Measurements from ENCODE around the gene EHBP1L1.

EHBP1L1 gene

DNA sequence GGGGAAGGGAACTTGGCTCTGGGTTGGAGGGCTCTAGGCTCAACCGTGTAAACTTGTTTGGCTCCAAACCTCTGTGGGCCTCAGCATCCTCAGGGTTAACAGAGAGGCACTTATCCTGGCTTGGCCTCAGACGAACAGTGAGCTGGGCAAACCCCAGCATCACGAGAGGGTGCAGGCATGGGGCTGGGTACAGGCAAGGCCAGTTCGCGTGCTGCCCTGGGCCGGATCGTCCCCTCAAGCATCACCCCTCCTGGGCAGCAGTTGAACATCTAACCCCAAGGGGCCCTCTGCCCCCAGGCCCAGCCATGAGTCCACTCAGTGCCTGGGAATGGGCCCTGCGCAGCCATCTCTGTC, 1.9 kb downstream of the EHBP1L1 start:
- DNase-seq (ENCODE audit: low read depth) = no peak

DNA sequence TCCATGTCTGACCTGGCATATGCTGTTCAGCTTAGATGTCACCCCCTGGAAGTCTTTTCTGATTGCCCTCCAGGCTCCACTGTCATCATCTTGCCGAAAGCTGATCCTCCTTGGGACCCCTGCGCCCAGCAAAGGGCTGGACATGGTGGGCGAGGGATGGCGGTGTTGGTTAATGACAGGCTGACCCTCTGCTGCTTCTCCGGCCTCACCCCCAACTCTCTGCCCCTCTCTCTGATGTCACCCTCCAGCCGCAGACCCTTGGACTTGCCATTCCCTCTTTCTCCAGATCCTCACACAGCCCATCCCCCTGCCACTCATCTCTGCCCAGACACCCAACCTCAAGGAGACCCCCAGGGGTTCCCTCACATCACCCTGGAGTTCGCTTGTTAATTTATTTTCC, 2.3 kb downstream of the EHBP1L1 start:
- DNase-seq (ENCODE audit: low read depth) = no peak

DNA sequence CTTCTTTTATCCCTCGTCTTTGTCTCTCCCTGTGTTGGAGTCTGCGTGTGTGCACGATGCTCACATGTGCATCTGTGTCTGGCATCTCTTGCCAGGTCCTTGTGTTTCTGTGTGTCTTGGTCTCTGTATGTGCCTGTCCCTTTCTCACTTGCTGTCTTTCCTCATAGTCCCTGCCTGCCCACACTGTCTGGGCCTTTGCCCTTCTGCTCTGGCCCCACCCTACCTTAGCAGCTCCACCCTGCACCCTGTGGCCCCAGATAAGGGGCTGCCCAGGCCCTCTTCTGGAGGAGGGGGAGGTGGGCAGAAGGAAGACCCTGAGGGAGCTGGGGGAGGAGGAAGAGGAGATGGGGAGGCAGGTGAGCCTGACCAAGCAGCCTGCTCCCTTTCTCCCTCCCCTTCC, 2.8 kb downstream of the EHBP1L1 start:
- DNase-seq (ENCODE audit: low read depth) = no peak

DNA sequence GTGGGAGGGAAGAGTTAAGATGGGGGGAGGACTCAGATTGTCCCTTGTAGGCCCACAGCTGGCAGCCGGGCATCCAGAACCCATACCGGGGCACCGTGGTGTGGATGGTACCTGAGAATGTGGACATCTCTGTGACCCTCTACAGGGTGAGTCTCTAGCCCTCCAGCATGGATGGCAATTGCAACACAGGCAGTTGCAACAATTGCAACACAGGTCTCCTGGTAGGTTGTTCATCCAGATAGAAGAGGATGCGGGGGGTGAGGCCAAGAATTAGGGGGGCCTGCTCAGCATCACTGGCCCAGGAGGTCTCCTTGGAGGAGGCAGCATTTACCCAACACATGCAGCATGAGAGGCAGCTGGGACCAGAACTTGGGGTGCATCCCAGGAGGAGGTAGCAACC, 3.4 kb downstream of the EHBP1L1 start:
- DNase-seq (ENCODE audit: low read depth) = no peak

- DNase-seq (ENCODE audit: low read depth) = no peak
Measured at GRCh38 chr11:65580031-65580692, 4.3 kb downstream of the EHBP1L1 start.

GRCh38 chr11:65580756-65581155, 4.9 kb downstream of the EHBP1L1 start:
- no peak for DNase-seq (ENCODE audit: low read depth)

DNA sequence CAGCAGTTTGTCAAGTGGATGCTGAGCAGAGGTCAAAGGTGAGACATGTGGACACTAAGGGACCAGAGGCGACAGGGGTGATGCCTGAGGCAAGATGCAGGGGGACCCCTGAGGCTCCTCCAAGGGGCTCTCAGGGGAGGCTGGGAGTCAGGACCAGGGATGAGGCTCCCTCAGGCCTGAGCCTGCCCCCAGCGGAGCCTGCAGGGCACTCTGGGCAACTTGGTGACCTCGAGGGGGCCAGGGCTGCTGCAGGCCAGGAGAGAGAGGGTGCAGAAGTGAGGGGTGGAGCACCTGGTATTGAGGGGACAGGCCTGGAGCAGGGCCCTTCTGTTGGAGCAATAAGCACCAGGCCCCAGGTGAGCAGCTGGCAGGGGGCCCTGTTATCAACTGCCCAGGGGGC, 6.1 kb downstream of the EHBP1L1 start:
- no peak for DNase-seq (ENCODE audit: low read depth)

DNA sequence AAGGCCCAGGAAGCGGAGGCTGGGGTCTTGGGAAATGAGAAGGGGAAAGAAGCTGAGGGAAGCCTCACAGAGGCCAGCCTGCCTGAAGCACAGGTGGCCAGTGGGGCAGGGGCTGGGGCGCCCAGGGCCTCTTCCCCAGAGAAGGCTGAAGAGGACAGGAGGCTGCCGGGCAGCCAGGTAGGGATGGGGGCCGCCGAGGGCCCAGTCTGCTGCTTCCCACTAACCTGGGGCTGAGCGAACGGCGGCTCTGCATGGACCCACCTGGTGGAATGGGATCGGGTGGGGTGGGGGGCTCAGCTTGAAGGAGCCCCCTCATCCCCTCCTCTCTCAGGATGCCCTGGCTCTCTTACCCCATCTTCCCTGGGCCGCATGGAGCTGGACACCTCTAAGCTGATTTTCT, 7.7 kb downstream of the EHBP1L1 start:
- DNase-seq (ENCODE audit: low read depth) = no peak

- no peak for DNase-seq (ENCODE audit: low read depth)
Measured at GRCh38 chr11:65584106-65584505, 8.3 kb downstream of the EHBP1L1 start.

DNA sequence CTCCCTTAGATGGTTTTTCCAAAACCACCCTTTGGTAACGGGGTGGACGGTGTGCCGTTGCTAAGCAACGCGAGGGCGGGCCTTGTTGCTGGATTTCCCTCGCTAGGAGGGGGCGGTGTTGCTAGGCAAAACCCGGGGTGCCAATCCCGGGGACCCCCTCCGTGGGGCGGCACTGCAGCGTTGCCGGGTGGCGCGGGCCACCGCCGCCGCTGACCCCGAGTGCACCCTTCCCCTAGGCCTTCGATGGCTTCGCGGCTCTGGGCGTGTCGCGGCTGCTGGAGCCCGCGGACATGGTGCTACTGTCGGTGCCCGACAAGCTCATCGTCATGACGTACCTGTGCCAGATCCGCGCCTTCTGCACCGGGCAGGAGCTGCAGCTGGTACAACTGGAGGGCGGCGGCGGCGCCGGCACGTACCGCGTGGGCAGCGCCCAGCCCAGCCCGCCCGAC, 8.9 kb downstream of the EHBP1L1 start:
- no peak for DNase-seq (ENCODE audit: low read depth)

DNA sequence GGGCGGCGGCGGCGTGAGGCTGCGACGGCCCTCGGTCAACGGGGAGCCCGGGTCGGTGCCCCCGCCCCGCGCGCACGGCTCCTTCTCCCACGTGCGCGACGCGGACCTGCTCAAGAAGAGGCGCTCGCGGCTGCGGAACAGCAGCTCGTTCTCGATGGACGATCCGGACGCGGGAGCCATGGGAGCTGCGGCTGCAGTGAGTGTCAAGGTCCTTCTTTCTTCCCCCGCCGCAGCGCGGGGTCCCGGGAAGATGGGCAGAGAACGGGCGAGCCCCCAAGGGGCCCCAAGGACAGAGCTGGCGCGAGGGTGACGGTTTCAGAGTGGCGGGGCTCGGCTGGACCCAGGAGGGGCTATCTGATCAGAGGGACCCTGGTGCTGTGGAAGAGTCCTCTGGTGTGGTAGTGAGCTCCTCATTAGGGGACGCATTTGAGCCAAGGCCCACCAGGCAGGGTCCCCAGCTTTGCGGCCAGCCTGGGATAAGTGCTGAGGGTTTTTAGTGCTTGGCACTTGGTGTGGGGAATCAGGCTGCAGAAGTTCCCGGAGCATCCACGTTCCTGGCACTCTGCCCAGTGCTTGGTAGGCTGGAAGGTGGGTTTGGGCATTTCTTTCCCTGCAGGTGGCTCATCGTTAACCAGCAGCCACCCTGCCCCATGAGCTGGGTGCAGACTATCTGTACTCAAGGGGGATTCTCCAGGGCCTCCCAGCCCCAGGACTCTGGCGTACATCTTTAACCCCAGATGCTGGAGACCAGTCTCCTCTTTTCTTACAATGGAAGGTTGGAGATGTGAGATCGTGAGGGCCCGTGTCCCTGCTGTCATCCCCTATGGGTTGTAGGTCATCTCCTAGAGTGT, 9.8 kb downstream of the EHBP1L1 start:
- DNase-seq (ENCODE audit: low read depth) = no peak

- no peak for DNase-seq (ENCODE audit: low read depth)
Measured at GRCh38 chr11:65586247-65586630, 10.4 kb downstream of the EHBP1L1 start.

DNA sequence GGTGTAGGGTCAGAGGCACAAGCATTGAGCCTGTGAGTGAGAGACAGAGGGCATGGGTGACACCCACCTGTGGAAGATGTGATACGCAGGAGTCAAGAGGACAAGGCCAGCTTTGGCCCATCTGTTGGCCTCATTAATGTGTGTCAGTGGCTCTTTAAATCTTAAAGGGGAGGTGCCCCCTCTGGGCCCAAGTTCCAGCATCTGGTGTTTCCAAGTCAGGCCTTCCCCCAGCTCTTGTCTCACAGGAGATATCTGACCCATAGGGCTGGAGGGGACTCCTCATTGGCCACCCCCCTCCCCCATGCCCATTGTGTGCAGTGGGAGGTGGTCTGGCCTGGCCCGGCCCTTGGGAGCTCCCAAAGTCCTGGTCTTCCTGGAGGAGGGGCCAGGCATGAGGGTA, 10.8 kb downstream of the EHBP1L1 start:
- DNase-seq (ENCODE audit: low read depth) = no peak

DNA sequence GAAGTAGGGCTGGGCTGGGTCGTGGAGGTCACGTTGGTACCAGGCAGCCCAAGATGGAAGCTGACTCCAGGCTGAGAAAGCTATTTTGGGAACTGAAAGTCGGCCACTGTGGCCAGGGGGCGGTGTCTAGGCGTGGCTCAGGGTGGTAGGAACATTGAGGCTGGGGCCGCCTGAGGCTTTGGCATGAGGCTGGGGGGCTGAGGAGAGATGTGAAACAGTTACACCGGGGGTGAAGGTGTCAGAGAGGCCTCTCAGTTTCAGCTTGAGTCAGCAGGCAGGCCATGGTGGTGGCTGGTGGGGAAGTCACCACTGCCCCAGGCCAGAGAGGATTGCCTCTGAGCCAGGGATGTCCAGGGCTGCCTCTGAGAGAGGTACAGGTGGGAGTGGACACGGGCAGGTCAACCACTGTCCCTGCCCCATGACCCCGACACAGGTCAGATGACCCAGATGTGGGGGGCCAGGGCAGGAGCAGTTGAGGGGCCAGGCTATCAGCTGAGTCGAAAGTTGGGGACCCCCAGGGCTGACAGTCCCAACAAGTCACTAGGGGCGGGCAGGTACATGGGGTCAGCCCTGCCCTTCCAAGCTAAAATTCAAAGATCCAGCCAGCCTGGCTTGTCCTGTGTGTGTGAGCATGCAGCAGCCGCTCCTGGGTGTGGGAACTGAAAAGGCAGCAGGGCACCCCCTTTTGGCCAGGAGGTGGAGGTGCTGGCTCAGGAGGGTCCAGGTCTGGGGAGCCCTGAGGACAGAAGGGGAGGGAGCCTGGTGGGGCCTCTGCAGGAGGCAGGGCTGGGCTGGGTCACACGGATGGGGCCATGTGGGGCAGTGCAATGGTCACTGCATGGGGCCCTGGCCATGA, 12.6 kb downstream of the EHBP1L1 start:
- DNase-seq (ENCODE audit: low read depth) = no peak

DNA sequence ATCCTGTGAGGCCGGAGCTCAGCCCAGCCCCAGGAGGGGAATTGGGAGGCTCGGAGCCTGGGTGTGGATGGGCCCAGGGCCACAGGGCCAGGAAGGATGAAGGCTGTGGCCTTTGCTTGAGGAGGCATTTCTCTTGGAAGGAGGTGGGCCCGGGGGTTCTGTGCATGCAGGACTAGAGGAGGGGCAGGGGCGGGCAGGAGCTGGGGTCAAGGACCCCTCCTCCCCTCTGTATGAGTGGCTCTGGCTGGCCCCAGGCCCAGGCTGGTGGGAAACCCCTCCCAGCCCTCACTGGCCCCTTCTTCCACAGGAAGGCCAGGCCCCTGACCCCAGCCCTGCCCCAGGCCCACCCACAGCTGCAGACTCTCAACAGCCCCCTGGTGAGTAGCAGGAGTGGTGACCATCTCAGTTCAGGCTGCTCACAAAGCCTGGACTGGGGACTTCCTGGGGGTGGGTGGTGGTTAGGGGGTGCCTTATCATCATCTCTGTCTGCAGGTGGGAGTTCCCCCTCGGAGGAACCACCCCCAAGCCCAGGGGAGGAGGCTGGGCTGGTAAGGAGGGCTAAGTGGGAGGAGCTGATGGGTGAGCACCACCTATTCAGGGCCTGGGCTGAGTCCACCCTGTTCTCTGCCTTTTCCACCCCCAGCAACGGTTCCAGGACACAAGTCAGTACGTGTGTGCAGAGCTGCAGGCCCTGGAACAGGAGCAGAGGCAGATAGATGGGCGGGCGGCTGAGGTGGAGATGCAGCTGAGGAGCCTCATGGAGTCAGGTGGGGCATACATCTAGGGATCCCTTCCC, 13.8 kb downstream of the EHBP1L1 start:
- no peak for DNase-seq (ENCODE audit: low read depth)

DNA sequence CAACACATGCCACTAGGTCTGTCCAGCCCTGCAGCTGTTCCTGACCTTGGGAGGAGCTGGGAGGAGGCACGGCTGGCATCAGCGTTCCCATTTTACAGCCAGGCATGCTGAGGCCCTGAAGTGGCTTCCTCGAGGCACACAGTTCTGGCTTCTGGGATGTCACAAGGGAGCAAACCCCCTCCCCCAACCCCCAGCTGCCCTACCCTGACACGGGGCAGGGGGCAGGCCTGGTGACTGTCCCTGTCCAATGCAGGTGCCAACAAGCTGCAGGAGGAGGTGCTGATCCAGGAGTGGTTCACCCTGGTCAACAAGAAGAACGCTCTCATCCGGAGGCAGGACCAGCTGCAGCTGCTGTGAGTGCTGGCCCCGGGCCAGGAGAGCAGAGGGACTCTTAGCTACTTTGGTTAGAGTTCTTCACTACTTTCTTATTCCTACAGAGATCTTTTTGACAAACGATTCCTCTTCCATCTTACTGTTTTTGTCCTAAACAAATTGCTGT, 14.4 kb downstream of the EHBP1L1 start:
- DNase-seq (ENCODE audit: low read depth) = no peak

- no peak for DNase-seq (ENCODE audit: low read depth)
Measured at GRCh38 chr11:65591939-65592857, 16.3 kb downstream of the EHBP1L1 start.

- DNase-seq (ENCODE audit: low read depth) = no peak
Measured at GRCh38 chr11:65592858-65593517, 17.1 kb downstream of the EHBP1L1 start.

DNA sequence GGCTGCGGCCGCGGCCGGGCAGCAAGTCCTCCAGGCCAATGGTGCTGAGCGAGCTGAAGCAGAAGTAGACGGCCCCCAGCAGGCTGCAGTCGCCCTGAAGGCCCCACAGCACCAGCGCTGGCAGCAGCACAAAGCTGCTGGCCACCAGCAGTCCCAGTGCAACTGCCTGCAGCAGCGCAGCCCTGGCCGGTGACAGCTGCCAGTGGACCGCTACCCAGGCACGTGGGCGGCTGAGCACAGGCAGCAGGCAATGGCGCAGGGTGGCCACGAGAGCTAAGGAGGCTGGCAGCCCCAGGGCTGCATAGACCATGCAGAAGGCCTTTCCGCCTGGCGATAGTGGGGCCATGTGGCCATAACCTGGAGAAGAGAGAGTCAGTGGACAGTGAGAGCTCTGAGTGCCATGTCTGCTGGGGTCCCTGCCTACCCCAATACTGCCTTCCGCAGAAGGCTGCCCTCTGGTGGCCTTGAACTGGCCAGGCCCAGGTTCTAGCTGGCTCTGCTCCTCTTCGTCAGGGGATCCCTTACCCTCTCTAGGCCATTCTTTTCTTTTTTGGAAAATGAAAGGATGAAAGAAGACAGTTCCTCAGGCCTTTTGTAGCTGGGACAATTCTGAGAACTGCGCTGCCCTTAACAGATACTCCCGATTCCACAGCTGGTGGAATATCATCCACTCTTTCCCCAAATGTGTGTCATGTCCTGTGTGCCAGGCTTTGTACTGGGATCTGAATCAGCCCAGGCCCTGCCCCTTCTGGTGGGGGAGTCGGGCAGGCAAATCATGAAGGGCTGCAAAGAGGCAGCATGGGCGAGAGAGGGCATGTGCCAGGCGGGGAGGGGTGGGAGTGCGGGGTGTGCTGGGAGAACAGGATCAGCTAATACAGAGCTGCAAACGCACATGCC, 17.9 kb downstream of the EHBP1L1 start:
- no peak for DNase-seq (ENCODE audit: low read depth)

Measured in stimulated activated CD8-positive, alpha-beta memory T cell treated with anti-CD3 and anti-CD28 coated beads, Interleukin-7, amount 100 ng/mL, for 24 hours (primary cell).